Mesodermal cell (in vitro differentiated cells): ENCODE data around the gene SLC2A9.

Experiments
- H3K27ac ChIP-seq: 2 replicates; pipeline ENCODE4 v1.7.0; 2013; ENCODE audit warnings: mild to moderate bottlenecking, low read depth, low read length, moderate library complexity; ENCODE audit not compliant: severe bottlenecking
- H3K36me3 ChIP-seq: 2 replicates; pipeline ENCODE4 v1.7.1; 2013; ENCODE audit warnings: mild to moderate bottlenecking, low read length, moderate library complexity; ENCODE audit not compliant: control insufficient read depth, insufficient read depth
- H3K4me1 ChIP-seq: one replicate; pipeline ENCODE4 v1.7.1; 2013; ENCODE audit warnings: mild to moderate bottlenecking, low read length; ENCODE audit not compliant: insufficient read depth, control insufficient read depth, poor library complexity, severe bottlenecking
- H3K4me3 ChIP-seq: 2 replicates; pipeline ENCODE4 v1.7.0; 2013; ENCODE audit warnings: low read length, control low read depth, mild to moderate bottlenecking; ENCODE audit not compliant: insufficient read depth, poor library complexity, severe bottlenecking; ENCODE audit errors: extremely low read depth
- H3K9me3 ChIP-seq: 2 replicates; pipeline ENCODE4 v1.7.1; 2013; ENCODE audit warnings: mild to moderate bottlenecking, low read length, moderate library complexity; ENCODE audit not compliant: control insufficient read depth
- WGBS, 2 experiments: methylation state at CpG; one replicate each; pipeline ENCODE4 v1.1.5; 2013; ENCODE audit warnings: missing lambda C conversion rate in 2 of 2; ENCODE audit not compliant: insufficient coverage in 2 of 2; 5-methylcytosine and 5-hydroxymethylcytosine counted together

SLC2A9 gene

DNA sequence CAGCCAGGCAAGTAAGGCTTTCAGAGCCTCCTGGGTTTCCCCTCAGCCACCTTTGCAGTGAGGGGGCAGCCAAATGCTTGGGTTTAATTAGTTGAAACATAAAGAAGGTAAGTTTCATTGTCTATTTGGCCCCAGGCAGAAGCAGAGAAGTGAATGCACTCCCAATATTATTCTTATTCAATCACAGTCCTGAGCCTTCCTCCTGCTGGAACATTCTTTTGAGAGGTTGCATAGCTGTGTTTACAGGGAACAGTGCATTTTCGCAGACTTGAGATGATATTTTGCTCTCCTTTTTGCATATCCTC lies 13.9 kb downstream of the SLC2A9 start:
- Histone ChIP-seq H3K4me3 (no peak overlapping the region), H3K9me3 (no peaks in the 10 kb centered on the region), H3K27ac (no peak overlapping the region), H3K4me1 (peaks cover 4% of the 10 kb centered on the region), H3K36me3 (no peaks in the 10 kb centered on the region)
- 87 to 100% methylated on average over 1 of the region's 1 CpG for WGBS, 2 experiments

GRCh38 chr4:10006601-10007435 lies 14.5 kb downstream of the SLC2A9 start:
- H3K27ac ChIP-seq, result no peak overlapping the region
- WGBS, 2 experiments, result 86 to 94% methylated on average over 9 to 11 of the region's 12 CpGs
- H3K9me3 ChIP-seq, result no peaks in the 10 kb centered on the region
- peaks cover 4% of the 10 kb centered on the region for H3K4me1 ChIP-seq
- no peaks in the 10 kb centered on the region for H3K36me3 ChIP-seq
- no peak overlapping the region for H3K4me3 ChIP-seq

GRCh38 chr4:10006231-10006600 lies 15.1 kb downstream of the SLC2A9 start:
- no peaks in the 10 kb centered on the region for H3K36me3 ChIP-seq
- H3K4me3 ChIP-seq, result no peak overlapping the region
- H3K4me1 ChIP-seq, result peaks cover 4% of the 10 kb centered on the region
- no peak overlapping the region for H3K27ac ChIP-seq
- 81 to 83% methylated on average over 4 to 6 of the region's 6 CpGs for WGBS, 2 experiments
- no peaks in the 10 kb centered on the region for H3K9me3 ChIP-seq

GRCh38 chr4:10005632-10006031 lies 15.7 kb downstream of the SLC2A9 start:
- 53 to 60% methylated on average over 1 to 3 of the region's 4 CpGs for WGBS, 2 experiments
- Histone ChIP-seq H3K4me3 (no peak overlapping the region), H3K4me1 (peaks cover 7% of the 10 kb centered on the region), H3K36me3 (no peaks in the 10 kb centered on the region), H3K9me3 (peaks cover under 1% of the 10 kb centered on the region), H3K27ac (no peak overlapping the region)

GRCh38 chr4:10003666-10004065 lies 17.6 kb downstream of the SLC2A9 start:
- no peaks in the 10 kb centered on the region for H3K36me3 ChIP-seq
- WGBS, 2 experiments, result no CpG with 5 or more reads among the region's 2 CpGs
- H3K27ac ChIP-seq, result no peak overlapping the region
- H3K4me1 ChIP-seq, result peaks cover 17% of the 10 kb centered on the region
- H3K4me3 ChIP-seq, result no peak overlapping the region
- peaks cover 6% of the 10 kb centered on the region for H3K9me3 ChIP-seq

- Histone ChIP-seq H3K36me3 (no peaks in the 10 kb centered on the region), H3K4me1 (peaks cover 24% of the 10 kb centered on the region), H3K9me3 (peaks cover 6% of the 10 kb centered on the region), H3K4me3 (no peak overlapping the region), H3K27ac (no peak overlapping the region)
- 80 to 83% methylated on average over 1 to 2 of the region's 2 CpGs for WGBS, 2 experiments
Observed at GRCh38 chr4:10002278-10002677, 19.0 kb downstream of the SLC2A9 start.

- 93 to 100% methylated on average over 1 to 3 of the region's 4 CpGs for WGBS, 2 experiments
- no peak overlapping the region for H3K27ac ChIP-seq
- no peak overlapping the region for H3K4me3 ChIP-seq
- peaks cover 26% of the 10 kb centered on the region for H3K4me1 ChIP-seq
- peaks cover 6% of the 10 kb centered on the region for H3K9me3 ChIP-seq
- no peaks in the 10 kb centered on the region for H3K36me3 ChIP-seq
Observed at GRCh38 chr4:10001757-10002156, 19.5 kb downstream of the SLC2A9 start.

DNA sequence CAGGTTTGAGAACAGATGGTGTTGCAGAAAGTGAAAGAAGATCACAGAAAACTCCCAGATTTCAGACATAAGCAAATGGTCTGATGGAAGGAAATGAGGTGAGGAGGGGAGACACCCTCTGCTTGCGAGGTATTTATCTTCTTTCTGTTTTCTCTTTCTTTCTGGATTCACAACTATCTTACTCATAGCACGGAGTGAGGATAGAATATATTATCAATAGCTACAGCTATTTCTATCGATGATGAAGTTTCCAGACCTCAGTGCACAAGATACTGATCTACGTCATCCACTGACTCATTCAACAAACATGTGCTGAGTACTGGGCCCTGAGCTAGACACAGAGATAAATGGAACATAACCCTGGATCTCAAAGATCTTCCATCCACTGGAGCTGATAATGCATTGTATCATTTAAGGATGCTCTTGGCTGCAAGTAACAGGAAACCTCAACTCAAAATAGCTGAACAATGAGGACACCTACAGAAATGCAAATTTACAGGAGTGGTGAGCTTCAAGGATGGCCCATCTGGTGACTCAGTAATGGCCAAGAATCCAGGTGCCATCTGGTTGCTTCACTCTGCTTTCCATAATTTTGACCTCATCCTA lies 21.2 kb downstream of the SLC2A9 start:
- Histone ChIP-seq H3K4me1 (peaks cover 34% of the 10 kb centered on the region), H3K9me3 (peaks cover 6% of the 10 kb centered on the region), H3K4me3 (no peak overlapping the region), H3K27ac (no peak overlapping the region), H3K36me3 (no peaks in the 10 kb centered on the region)
- 0% methylated on average over 1 of the region's 4 CpGs for WGBS, 2 experiments

- H3K4me3 ChIP-seq, result no peak overlapping the region
- no peak overlapping the region for H3K27ac ChIP-seq
- H3K9me3 ChIP-seq, result peaks cover 6% of the 10 kb centered on the region
- WGBS, 2 experiments, result 47 to 53% methylated on average over 3 of the region's 4 CpGs
- no peaks in the 10 kb centered on the region for H3K36me3 ChIP-seq
- peaks cover 34% of the 10 kb centered on the region for H3K4me1 ChIP-seq
Observed at GRCh38 chr4:9997886-9998285, 23.4 kb downstream of the SLC2A9 start.

DNA sequence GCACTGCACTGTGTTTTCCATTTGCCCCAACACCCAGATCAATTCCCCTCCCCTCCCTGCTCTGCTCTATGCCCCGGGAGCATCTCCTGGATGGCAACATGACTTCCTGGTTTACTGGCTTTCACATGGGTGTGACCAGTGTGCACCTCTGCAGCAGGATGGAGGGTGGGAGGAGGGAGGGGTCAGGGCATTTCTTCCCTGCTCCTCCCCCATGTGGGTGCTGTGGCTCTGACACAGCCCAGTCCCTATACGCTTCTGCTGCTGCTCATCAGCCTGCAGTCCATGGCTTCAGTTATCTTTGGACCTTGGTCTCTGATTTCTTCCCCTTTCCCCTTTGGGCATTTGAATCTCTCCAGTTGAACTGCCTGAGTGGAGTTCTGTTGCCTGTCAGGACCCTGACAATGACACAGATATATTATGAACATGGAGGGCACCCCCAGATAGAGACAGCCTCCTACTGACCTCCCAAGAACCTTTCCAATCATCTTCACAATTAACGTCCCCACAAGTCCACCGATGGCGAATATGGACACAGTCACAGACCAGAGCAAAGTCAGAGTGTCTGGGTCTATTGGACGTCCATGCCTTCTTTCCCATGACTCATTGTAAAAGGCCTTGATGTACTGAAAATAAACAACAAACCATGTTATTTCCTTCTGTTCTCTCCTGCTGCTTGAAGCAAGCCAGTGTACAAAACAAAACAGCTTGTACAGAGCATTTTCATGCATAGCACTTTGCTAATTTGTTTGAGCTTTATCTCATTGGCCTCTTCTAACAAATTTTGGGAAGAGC lies 24.8 kb downstream of the SLC2A9 start:
- Histone ChIP-seq H3K27ac (peak overlapping the region; percentile 30), H3K9me3 (peaks cover 6% of the 10 kb centered on the region), H3K36me3 (no peaks in the 10 kb centered on the region), H3K4me1 (peaks cover 34% of the 10 kb centered on the region), H3K4me3 (no peak overlapping the region)
- WGBS, 2 experiments, result 68 to 83% methylated on average over 3 to 5 of the region's 6 CpGs
